IMR-90 (cell line): ENCODE results near the gene ATP8B4.

Experiments used
- CEBPB ChIP-seq: IDR thresholded peaks from 2 replicates; pipeline ENCODE4 v1.6.1; 2012; ENCODE audit warnings: low read depth, low read length, improper control_type of control experiment
- CTCF ChIP-seq: conservative IDR thresholded peaks from 2 replicates; pipeline ENCODE4 v1.5.1; 2012; ENCODE audit warnings: mild to moderate bottlenecking, low read depth, low read length, improper control_type of control experiment
- MAZ ChIP-seq: IDR thresholded peaks from 2 replicates; pipeline ENCODE4 v1.6.1; 2012; ENCODE audit warnings: low read depth, mild to moderate bottlenecking, low read length, improper control_type of control experiment, moderate library complexity, borderline replicate concordance
- POLR2A ChIP-seq: IDR thresholded peaks from 2 replicates; pipeline ENCODE4 v1.6.1; 2012; ENCODE audit warnings: mild to moderate bottlenecking, low read depth, low read length
- RAD21 ChIP-seq: IDR thresholded peaks from 2 replicates; pipeline ENCODE4 v1.6.1; 2012; ENCODE audit warnings: low read length, improper control_type of control experiment
- RFX5 ChIP-seq: IDR thresholded peaks from 2 replicates; pipeline ENCODE4 v1.8.0; 2012; ENCODE audit warnings: low read depth, mild to moderate bottlenecking, low read length, moderate library complexity
- TF ChIP-seq, protein P1 (sequence below): fragments of 150-350 bp; IDR thresholded peaks from 2 replicates; pipeline ENCODE4 v1.6.1; 2017; ENCODE audit warnings: mild to moderate bottlenecking, antibody characterized with exemption, low read length, low read depth

DNA sequence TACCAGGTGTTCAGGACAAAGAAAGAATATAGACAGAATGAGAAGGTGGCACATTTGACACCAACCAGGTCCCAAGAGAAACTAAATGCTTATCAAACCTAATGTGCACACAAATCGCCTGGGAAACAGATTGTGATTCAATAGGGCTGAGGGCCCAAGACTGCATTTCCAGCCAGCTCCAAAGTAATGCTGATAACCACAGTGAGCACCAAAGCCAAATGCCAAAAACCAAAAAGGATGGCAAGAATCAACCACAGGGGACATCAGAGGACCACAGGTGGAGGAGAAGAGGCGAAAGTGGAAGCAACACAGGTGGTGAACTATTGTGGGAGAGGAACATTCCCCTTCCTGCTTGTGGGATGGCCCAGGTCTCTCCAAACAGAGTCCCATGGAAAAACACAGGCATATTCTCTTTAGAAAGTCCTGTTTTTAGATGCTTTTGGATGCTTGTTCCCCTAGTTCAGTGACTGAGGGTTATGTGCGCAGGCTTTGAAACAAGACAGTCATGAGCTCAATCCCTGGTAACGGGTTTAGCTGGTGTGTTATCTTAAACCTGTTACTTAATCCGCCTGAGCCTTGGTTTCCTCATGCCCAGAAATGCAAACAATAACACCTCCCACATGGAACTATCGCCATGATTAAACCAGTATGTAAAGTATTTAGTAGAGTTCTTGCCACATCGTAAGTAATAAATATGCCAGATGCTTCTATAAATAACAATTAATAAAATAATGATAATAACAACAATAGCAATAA is 241.7 kb downstream of the ATP8B4 start:
- no peak for TF ChIP-seq CTCF
- TF ChIP-seq RAD21 = no peak
- no peak for TF ChIP-seq RFX5
- TF ChIP-seq POLR2A = no peak
- TF ChIP-seq MAZ = no peak
- no peak for TF ChIP-seq CEBPB
- TF ChIP-seq, protein P1, sequence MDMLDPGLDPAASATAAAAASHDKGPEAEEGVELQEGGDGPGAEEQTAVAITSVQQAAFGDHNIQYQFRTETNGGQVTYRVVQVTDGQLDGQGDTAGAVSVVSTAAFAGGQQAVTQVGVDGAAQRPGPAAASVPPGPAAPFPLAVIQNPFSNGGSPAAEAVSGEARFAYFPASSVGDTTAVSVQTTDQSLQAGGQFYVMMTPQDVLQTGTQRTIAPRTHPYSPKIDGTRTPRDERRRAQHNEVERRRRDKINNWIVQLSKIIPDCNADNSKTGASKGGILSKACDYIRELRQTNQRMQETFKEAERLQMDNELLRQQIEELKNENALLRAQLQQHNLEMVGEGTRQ = no peak
